IPS-NIHi7 (cell line): ENCODE results near the gene SLC7A10.
"Not testable (repeated sequence)": the region's sequence is repeated elsewhere in the genome, so short reads cannot be mapped to it uniquely, and the experiment has no call there.

Source experiments
- DNase-seq: peaks from one replicate; pipeline ENCODE4 v3.0.0; 2012; ENCODE audit warnings: mixed read lengths; ENCODE audit errors: extremely low spot score

The SLC7A10 gene

GRCh38 chr19:33238481-33239149, 13.0 kb upstream of the SLC7A10 start:
- DNase-seq, result no peak

GRCh38 chr19:33236696-33237390, 11.2 kb upstream of the SLC7A10 start:
- DNase-seq, result no peak

GRCh38 chr19:33235996-33236350, 10.3 kb upstream of the SLC7A10 start:
- no peak for DNase-seq

GRCh38 chr19:33235269-33235995, 9.8 kb upstream of the SLC7A10 start:
- DNase-seq, result peak; percentile 92

- DNase-seq, result no peak
These were observed 9.1 kb upstream of the SLC7A10 start for GRCh38 chr19:33234736-33235135.

GRCh38 chr19:33234092-33234491, 8.4 kb upstream of the SLC7A10 start:
- no peak for DNase-seq

GRCh38 chr19:33233056-33233873, 7.6 kb upstream of the SLC7A10 start:
- DNase-seq, result no peak

- DNase-seq, result no peak
These were observed 7.0 kb upstream of the SLC7A10 start for GRCh38 chr19:33232656-33233055.

GRCh38 chr19:33231511-33231910, 5.9 kb upstream of the SLC7A10 start:
- DNase-seq, result no peak

GRCh38 chr19:33229962-33230361, 4.3 kb upstream of the SLC7A10 start:
- no peak for DNase-seq

- DNase-seq, result no peak
These were observed 2.4 kb upstream of the SLC7A10 start for GRCh38 chr19:33227870-33228599.

GRCh38 chr19:33227242-33227650, 1.6 kb upstream of the SLC7A10 start:
- DNase-seq, result no peak

GRCh38 chr19:33226550-33227241, 1.0 kb upstream of the SLC7A10 start:
- DNase-seq, result peak; percentile 87

- no peak for DNase-seq
These were observed 774 bp downstream of the SLC7A10 start for GRCh38 chr19:33224694-33225457.

- DNase-seq, result not testable (repeated sequence)
These were observed 3.4 kb downstream of the SLC7A10 start for GRCh38 chr19:33222255-33222654.

- no peak for DNase-seq
These were observed 4.0 kb downstream of the SLC7A10 start for GRCh38 chr19:33221638-33222037.

- no peak for DNase-seq
These were observed 4.9 kb downstream of the SLC7A10 start for GRCh38 chr19:33220735-33221134.

GRCh38 chr19:33220115-33220514, 5.5 kb downstream of the SLC7A10 start:
- DNase-seq, result no peak

GRCh38 chr19:33219261-33219815, 6.3 kb downstream of the SLC7A10 start:
- peak; percentile 65 for DNase-seq

- DNase-seq, result no peak
These were observed 7.8 kb downstream of the SLC7A10 start for GRCh38 chr19:33217881-33218280.
